DMS53 treated with DMSO at 0.1 percent for 48 hours (cell line): ENCODE measurements around the gene APOA5.
"Not testable (repeated sequence)": the region's sequence is repeated elsewhere in the genome, so short reads cannot be mapped to it uniquely, and the experiment has no call there.

ENCODE experiments used
- DNase-seq: peaks from one replicate; lab custom pipeline; 2025; ENCODE audit not compliant: unreplicated experiment; lab: John Stamatoyannopoulos, UW

The APOA5 gene

GRCh38 chr11:116791813-116792143 lies at the start of gene APOA5:
APOA5 (minus strand) TSS chr11:116791879; CDS start chr11:116791860, 19 bp downstream.
- no peak for DNase-seq

- no peak for DNase-seq
Observed at GRCh38 chr11:116840746-116841296, 49.1 kb upstream of the APOA5 start.

- peak; percentile 8 for DNase-seq
Observed at GRCh38 chr11:116840224-116840745, 48.6 kb upstream of the APOA5 start.

- DNase-seq = no peak
Observed at GRCh38 chr11:116838321-116839084, 46.8 kb upstream of the APOA5 start.

- DNase-seq = no peak
Observed at GRCh38 chr11:116837231-116838091, 45.8 kb upstream of the APOA5 start, which contains the start of gene APOA1. APOA1 (minus strand) TSS chr11:116837622; CDS start chr11:116837387, 235 bp downstream.

- DNase-seq = no peak
Observed at GRCh38 chr11:116836632-116836991, 44.9 kb upstream of the APOA5 start.

- peak; percentile 73 for DNase-seq
Observed at GRCh38 chr11:116835791-116836631, 44.3 kb upstream of the APOA5 start.

- no peak for DNase-seq
Observed at GRCh38 chr11:116835042-116835772, 43.5 kb upstream of the APOA5 start.

GRCh38 chr11:116834535-116835041 lies 42.9 kb upstream of the APOA5 start:
- DNase-seq = not testable (repeated sequence)

- no peak for DNase-seq
Observed at GRCh38 chr11:116833816-116834534, 42.3 kb upstream of the APOA5 start.

- no peak for DNase-seq
Observed at GRCh38 chr11:116833491-116833815, 41.8 kb upstream of the APOA5 start.

- no peak for DNase-seq
Observed at GRCh38 chr11:116832350-116833290, 40.9 kb upstream of the APOA5 start.

GRCh38 chr11:116831790-116832349 lies 40.2 kb upstream of the APOA5 start:
- DNase-seq = no peak

GRCh38 chr11:116830184-116830912 lies 38.7 kb upstream of the APOA5 start:
- DNase-seq = no peak

GRCh38 chr11:116829525-116830183 lies 38.0 kb upstream of the APOA5 start, which contains the start of gene APOC3:
APOC3 (plus strand) TSS chr11:116829907; CDS start chr11:116830583, 676 bp downstream.
- DNase-seq = no peak
